Lower leg skin (tissue), 3 donors: ENCODE results near the gene RPL14.

Experiments used
- CTCF ChIP-seq, 3 donors: fragments of 450-650 bp; IDR thresholded peaks; one replicate each; pipeline ENCODE4 v1.5.1; 2016; ENCODE audit warnings: antibody characterized with exemption in 3 of 3, mild to moderate bottlenecking in 3 of 3, moderate library complexity in 2 of 3
- POLR2A ChIP-seq, 2 donors: fragments of 450-650 bp; IDR thresholded peaks; one replicate each; pipeline ENCODE4 v1.6.1; 2016 to 2017; ENCODE audit warnings: antibody characterized with exemption in 2 of 2, mild to moderate bottlenecking in 1 of 2, moderate library complexity in 1 of 2

GRCh38 chr3:40497288-40497687 is 40.1 kb downstream of the RPL14 start:
- TF ChIP-seq CTCF (IDR thresholded peaks at IDR 0.05) (no peak), POLR2A (IDR thresholded peaks at IDR 0.05) (no peak)
